ENCODE data around the gene SCARB2. TPM values are rescaled to one million over a fixed set of nuclear protein-coding genes. Genes with fewer than 3 reads are reported as not detected.

SCARB2 gene
- total RNA-seq, 2 experiments from 2014 or later: 4.1 to 5.1 TPM

GRCh38 chr4:76204936-76205335 lies 8.7 kb downstream of the SCARB2 start:
- POLR2A ChIA-PET: no interaction called here
- CTCF ChIA-PET: interaction anchor here (1.4 kb wide), 1 partner anchor 25 kb away, joined by 5 read pairs; no protein-coding TSS in a partner anchor

GRCh38 chr4:76203541-76203940 lies 10.1 kb downstream of the SCARB2 start:
- ChIA-PET POLR2A (no interaction called here), CTCF (no interaction called here)

DNA sequence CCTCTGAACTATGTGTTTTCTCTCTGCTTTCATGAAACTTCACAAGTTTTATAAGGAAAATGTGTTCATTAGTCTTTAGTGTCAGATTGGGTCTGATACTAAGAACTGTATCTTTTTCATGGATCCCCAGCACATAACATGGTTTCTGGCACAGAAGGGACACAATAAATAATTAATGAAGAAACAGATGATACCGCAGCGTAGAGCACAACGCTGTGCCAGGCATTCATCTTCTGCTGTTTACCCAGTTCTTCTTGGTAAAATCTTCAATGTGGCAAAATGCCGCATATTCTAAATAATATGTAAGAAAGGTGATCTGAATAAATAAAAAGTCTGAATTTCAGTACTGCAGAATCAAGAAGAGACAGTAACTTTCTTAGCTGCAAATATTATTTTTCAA lies 12.3 kb downstream of the SCARB2 start:
- POLR2A ChIA-PET: no interaction called here
- CTCF ChIA-PET: no interaction called here

- POLR2A ChIA-PET: no interaction called here
- CTCF ChIA-PET: interaction anchor here (1.2 to 2.9 kb wide), 2 partner anchors 12 to 21 kb away, joined by 3 to 11 read pairs; partner anchors contain the start of gene SCARB2
Measured at GRCh38 chr4:76200771-76201231, 12.8 kb downstream of the SCARB2 start.

DNA sequence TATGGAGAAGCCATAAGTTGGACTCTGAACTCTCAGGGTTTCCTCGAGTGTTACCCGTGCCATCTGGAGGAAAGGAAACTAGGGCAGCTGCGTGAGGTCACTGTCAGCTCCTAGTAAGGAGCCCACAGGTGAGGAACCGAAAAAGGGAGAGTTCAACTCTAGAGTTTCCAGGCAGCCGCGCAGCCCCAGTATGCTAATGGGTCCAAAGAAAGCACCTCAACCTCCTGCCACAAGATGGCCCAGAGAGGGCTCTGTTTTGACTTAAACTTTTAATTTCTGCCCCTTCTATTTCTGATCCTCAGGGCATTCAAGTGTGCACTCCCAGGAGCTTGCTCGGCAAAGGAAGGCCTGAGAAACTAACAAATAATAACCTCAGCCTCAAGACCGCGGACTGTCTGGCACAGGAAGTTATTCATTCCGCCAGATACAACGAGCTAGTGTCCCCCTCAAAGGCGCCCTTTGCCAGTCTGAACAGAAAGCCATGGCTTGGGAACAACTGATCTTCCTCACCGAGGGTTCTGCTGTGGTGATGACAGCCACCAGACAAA lies 13.9 kb downstream of the SCARB2 start:
- ChIA-PET POLR2A (interaction anchor here (1.1 kb wide), 1 partner anchor 13 kb away, joined by 3 read pairs; no protein-coding TSS in a partner anchor), CTCF (interaction anchor here (1.2 to 2.9 kb wide), 2 partner anchors 14 to 19 kb away, joined by 3 to 11 read pairs; partner anchors contain the start of gene SCARB2)

- CTCF ChIA-PET: interaction anchor here (2.9 kb wide), 1 partner anchor 18 kb away, joined by 11 read pairs; no protein-coding TSS in a partner anchor
- POLR2A ChIA-PET: no interaction called here
Measured at GRCh38 chr4:76198411-76199237, 15.0 kb downstream of the SCARB2 start.

GRCh38 chr4:76197971-76198410 lies 15.6 kb downstream of the SCARB2 start:
- POLR2A ChIA-PET: no interaction called here
- CTCF ChIA-PET: interaction anchor here (2.9 kb wide), 1 partner anchor 18 kb away, joined by 11 read pairs; no protein-coding TSS in a partner anchor

DNA sequence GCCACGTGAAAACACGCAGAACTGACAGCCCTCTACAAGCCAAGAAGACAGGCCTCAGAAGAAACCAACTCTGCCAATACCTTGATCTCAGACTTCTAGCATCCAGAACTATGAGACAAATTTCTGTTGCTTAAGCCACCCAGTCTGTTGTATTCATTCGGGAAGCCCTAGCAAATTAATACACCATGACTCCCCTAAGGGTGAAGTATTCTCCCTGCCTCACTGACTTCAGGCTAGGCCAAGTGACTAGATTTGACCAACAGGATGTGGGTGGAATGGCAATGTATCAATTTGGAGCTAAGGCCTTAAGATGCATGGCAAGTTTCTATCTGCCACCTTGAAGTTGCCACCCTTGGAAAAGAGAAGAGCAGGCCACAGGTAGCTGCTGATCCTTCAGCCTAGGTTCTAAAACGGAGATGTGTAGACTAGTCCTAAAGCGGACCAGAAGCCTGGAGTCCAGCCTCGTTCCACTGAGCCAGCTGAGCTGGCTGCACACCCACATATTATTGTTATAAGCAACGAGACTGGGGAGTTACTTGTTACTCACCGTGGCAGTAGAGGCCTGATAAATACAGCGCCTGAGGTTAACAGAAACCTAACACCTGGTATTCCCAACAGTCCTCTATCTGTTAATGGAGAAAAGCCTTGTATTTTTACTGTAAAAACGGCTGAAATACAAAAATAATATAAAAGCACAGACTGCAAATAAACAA lies 16.4 kb downstream of the SCARB2 start:
- ChIA-PET POLR2A (no interaction called here), CTCF (interaction anchor here (1.2 kb wide), 1 partner anchor 17 kb away, joined by 6 read pairs; no protein-coding TSS in a partner anchor)

- ChIA-PET POLR2A (no interaction called here), CTCF (interaction anchor here (1.2 kb wide), 1 partner anchor 16 kb away, joined by 6 read pairs; no protein-coding TSS in a partner anchor)
Measured at GRCh38 chr4:76196376-76196775, 17.2 kb downstream of the SCARB2 start.

DNA sequence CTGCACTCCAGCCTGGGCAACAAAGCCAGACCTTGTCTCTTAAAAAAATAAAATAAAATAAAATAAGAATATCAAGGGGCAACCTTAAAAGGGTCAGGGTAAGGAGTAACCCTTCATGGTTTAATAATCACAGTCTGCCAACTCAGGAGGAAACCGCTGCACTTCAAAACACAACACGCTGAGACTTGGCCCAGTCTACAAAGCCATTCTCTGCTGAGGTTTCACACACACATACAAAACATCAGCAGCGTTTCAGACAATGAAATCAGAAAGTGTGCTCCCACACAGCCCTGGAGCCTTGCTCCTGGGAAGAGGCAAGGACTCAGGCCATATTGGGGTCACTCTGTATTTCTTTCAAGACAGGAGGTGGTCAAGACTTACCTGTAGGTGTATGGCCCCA lies 18.3 kb downstream of the SCARB2 start:
- ChIA-PET POLR2A (no interaction called here), CTCF (no interaction called here)

DNA sequence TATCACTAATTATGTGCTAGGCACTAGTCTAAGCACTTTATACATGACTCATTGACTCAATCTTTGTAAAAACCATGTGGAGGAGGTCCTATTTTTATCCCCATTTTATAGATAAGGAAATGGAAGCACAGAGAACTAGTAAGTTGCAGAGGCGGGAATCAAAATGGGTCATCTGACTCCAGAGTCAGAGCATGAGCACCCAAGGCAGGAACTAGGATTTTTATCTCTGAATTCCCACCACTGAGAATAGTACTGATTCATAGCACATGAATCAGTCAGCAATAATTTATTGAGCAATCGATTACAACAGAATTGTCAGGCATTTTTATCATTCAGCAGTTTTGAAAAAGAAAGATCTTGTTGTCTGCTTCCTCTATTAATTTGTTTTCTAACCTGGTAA lies 19.3 kb downstream of the SCARB2 start:
- ChIA-PET CTCF (no interaction called here), POLR2A (no interaction called here)

- ChIA-PET POLR2A (no interaction called here), CTCF (no interaction called here)
Measured at GRCh38 chr4:76192236-76192635, 21.4 kb downstream of the SCARB2 start.

- CTCF ChIA-PET: no interaction called here
- POLR2A ChIA-PET: interaction anchor here (0.5 kb wide), 1 partner anchor 602 kb away, joined by 4 read pairs; no protein-coding TSS in a partner anchor
Measured at GRCh38 chr4:76188557-76188956, 25.1 kb downstream of the SCARB2 start.

DNA sequence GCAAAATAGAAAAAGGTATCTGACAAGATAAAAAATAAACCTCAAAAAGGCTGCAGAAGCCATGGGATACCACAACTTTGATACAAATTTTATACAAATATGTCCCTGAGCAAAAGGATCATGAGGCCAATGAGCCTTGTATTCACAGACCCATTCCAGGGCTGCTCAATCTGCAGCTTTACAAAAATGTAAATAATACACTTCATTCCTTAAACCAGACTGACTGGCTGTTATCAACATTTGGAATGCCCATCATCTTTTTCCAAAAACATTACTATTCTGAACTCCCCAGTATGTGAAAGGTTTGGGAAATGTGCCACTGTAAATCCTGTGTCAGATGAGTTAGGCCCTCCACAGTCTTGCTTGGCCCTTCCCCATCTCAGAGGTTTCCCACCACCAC lies 25.5 kb downstream of the SCARB2 start:
- POLR2A ChIA-PET: no interaction called here
- CTCF ChIA-PET: no interaction called here

GRCh38 chr4:76187152-76187551 lies 26.5 kb downstream of the SCARB2 start:
- ChIA-PET CTCF (no interaction called here), POLR2A (no interaction called here)

DNA sequence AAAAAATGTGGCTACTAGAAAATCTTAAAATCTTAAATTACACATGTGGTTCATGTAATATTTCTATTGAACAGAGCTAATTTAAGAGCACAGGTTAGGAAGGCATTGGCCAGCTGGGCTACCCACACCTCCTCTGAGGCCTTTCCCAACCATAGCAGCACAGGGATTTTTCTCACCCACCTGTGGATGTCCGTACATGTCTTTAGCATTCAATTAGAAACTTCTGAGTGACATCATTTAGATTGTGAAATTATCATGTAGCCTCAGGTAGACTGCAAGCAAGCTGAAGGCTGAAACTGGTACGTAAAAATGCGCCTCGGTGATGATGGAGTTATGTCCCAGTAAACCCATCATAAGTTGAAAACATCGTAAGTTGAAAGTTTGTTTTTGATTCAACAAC lies 31.2 kb downstream of the SCARB2 start:
- CTCF ChIA-PET: no interaction called here
- POLR2A ChIA-PET: no interaction called here

- POLR2A ChIA-PET: no interaction called here
Measured at GRCh38 chr4:76179398-76180318, 34.0 kb downstream of the SCARB2 start.

GRCh38 chr4:76178296-76178695 lies 35.3 kb downstream of the SCARB2 start:
- CTCF ChIA-PET: interaction anchor here (0.5 to 1.6 kb wide), 2 partner anchors 92 to 481 kb away, joined by 3 to 4 read pairs; no protein-coding TSS in a partner anchor
- POLR2A ChIA-PET: no interaction called here

More at GRCh38 chr4:76179398-76180318, 34.0 kb downstream of the SCARB2 start:
- CTCF ChIA-PET: interaction anchor here (0.6 to 2.9 kb wide), 24 partner anchors 10 to 1024 kb away, joined by 3 to 22 read pairs (median 4); partner anchors contain the start of genes FAM47E and SCARB2

DNA sequence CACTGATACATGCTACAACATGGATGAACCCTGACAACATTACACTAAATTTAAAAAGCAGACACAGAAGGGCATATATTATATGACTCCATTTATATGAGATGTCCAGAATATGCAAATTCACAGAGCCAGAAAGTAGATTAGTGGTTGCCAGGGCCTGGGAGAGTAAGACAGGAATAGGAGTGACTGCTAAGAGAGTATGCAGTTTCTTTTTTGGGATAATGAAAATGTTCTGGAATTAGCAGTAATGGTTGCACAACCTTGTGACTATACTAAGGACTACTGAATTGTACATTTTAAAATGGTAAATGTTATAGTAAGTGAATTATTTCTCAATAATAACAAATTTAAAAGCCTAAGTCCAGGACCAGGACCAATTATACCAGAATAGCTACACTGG lies 35.9 kb downstream of the SCARB2 start:
- ChIA-PET CTCF (no interaction called here), POLR2A (no interaction called here)

All from activated CD8-positive, alpha-beta memory T cell treated with anti-CD3 and anti-CD28 coated beads for 36 hours (primary cell).